GM12891 (cell line): Measurements from ENCODE around the gene FDX2.

ENCODE experiments used
- POLR2A ChIP-seq: IDR thresholded peaks from 2 replicates; pipeline ENCODE4 v1.6.1; 2011; ENCODE audit warnings: low read depth, low read length, control low read depth
- POLR2AphosphoS5 ChIP-seq: IDR thresholded peaks from 2 replicates; pipeline ENCODE4 v1.6.1; 2011; ENCODE audit warnings: low read depth, low read length, control low read depth
- SPI1 ChIP-seq: IDR thresholded peaks from 2 replicates; pipeline ENCODE4 v1.6.1; 2011; ENCODE audit warnings: low read depth, low read length, control low read depth
- TAF1 ChIP-seq: IDR thresholded peaks from 2 replicates; pipeline ENCODE4 v1.6.1; 2011; ENCODE audit warnings: low read depth, low read length, control low read depth

DNA sequence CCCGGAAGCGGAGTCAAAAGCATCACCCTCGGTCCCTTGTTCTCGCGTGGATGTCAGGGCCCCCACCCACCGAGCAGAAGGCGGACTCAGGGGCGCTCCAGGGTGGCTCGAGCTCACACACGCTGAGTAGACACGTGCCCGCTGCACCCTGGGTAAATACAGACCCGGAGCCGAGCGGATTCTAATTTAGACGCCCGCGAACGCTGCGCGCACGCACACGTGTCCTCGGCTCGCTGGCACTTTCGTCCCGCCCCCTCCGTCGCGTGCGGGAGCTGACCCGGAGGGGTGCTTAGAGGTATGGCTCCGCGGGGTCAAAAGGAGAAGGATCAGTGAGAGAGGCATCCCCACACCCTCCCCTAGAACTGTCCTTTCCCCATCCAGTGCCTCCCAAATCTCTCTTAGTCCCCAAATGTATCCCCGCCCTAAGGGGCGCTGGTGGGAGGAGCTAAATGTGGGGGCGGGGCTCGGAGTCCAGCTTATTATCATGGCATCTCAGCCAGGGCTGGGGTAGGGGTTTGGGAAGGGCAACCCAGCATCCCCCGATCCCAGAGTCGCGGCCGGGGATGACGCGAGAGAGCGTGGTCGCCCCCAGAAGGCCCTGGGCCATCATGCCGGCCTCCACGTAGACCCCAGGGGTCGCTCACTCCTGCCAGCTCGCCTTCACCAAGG, 26.5 kb downstream of the FDX2 start:
- no peak for TF ChIP-seq TAF1
- no peak for TF ChIP-seq POLR2A
- no peak for TF ChIP-seq SPI1
- no peak for TF ChIP-seq POLR2AphosphoS5
